ENCODE measurements around the gene PEX26. TPM values are rescaled to one million over a fixed set of nuclear protein-coding genes. Genes with fewer than 3 reads are reported as not detected.
"Not testable (repeated sequence)": the region's sequence is repeated elsewhere in the genome, so short reads cannot be mapped to it uniquely, and the experiment has no call there.

The PEX26 gene
- total RNA-seq, 1 donor from 2014 or later: 49.7 TPM

DNA sequence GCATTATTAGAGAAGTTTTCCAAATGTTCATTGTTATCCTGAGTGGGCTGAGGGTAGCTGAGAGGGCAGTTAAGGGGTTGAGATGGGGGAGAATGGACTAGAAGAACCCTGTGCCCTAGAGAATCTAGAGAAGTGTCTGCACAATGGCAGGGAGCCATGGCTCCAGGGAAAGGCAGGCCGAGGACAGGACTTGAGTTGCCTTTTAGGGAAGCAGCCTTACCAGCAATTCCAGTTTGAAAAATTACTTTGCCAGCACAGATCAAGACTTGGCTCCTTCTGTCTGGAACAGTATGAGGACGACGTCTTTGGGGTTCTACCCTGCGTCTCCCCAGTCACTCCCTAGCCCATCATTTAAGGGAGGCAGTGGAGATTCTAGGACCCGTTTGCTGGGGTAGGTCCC, 27.7 kb upstream of the PEX26 start:
- Mint-ChIP-seq H3K9me3 (ENCODE audit: unreplicated experiment) (no peaks in the 10 kb centered on the region), H3K4me3 (ENCODE audit: unreplicated experiment) (no peak overlapping the region), H3K27ac (ENCODE audit: unreplicated experiment) (no peak overlapping the region), H3K4me1 (ENCODE audit: unreplicated experiment) (no peaks in the 10 kb centered on the region), H3K27me3 (ENCODE audit: unreplicated experiment) (peaks cover 4% of the 10 kb centered on the region), H3K36me3 (ENCODE audit: low read depth, unreplicated experiment) (peaks cover 10% of the 10 kb centered on the region)
- DNase-seq (ENCODE audit: low spot score): no peak
- TF ChIP-seq, protein P1, sequence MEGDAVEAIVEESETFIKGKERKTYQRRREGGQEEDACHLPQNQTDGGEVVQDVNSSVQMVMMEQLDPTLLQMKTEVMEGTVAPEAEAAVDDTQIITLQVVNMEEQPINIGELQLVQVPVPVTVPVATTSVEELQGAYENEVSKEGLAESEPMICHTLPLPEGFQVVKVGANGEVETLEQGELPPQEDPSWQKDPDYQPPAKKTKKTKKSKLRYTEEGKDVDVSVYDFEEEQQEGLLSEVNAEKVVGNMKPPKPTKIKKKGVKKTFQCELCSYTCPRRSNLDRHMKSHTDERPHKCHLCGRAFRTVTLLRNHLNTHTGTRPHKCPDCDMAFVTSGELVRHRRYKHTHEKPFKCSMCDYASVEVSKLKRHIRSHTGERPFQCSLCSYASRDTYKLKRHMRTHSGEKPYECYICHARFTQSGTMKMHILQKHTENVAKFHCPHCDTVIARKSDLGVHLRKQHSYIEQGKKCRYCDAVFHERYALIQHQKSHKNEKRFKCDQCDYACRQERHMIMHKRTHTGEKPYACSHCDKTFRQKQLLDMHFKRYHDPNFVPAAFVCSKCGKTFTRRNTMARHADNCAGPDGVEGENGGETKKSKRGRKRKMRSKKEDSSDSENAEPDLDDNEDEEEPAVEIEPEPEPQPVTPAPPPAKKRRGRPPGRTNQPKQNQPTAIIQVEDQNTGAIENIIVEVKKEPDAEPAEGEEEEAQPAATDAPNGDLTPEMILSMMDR (IDR thresholded peaks at IDR 0.05; ENCODE audit: unreplicated experiment): no peak

DNA sequence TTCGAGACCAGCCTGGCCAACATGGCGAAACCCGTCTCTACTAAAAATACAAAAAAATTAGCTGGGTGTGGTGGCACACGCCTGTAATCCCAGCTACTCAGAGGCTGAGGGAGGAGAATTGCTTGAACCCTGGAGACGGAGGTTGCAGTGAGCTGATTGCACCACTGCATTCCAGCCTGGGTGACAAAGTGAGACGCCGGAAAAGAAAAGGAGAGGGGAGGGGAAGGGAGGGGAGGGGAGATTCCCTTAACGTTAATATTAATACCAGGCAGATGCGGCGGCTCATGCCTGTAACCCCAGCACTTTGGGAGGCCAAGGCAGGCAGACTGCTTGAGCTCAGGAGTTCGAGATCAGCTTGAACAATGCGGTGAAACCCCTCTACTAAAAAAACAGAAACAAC, 26.7 kb upstream of the PEX26 start:
- not testable (repeated sequence) for H3K27ac Mint-ChIP-seq (ENCODE audit: unreplicated experiment); H3K36me3 Mint-ChIP-seq (ENCODE audit: low read depth, unreplicated experiment); H3K27me3 Mint-ChIP-seq (ENCODE audit: unreplicated experiment); H3K4me1 Mint-ChIP-seq (ENCODE audit: unreplicated experiment); H3K4me3 Mint-ChIP-seq (ENCODE audit: unreplicated experiment); DNase-seq (ENCODE audit: low spot score); H3K9me3 Mint-ChIP-seq (ENCODE audit: unreplicated experiment)

DNA sequence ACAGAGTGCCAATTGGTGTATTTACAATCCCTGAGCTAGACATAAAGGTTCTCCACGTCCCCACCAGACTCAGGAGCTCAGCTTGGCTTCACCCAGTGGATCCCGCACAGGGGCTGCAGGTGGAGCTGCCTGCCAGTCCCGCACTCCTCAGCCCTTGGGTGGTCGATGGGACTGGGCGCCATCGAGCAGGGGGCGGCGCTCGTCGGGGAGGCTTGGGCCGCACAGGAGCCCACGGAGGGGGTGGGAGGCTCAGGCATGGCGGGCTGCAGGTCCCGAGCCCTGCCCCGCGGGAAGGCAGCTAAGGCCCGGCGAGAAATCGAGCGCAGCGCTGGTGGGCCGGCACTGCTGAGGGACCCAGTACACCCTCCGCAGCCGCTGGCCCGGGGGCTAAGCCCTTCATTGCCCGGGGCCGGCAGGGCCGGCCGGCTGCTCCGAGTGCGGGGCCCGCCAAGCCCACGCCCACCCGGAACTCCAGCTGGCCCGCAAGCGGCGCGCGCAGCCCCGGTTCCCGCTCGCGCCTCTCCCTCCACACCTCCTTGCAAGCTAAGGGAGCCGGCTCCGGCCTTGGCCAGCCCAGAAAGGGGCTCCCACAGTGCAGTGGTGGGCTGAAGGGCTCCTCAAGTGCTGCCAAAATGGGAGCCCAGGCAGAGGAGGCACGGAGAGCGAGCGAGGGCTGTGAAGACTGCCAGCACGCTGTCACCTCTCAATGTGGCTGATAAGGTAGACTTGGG, 24.4 kb upstream of the PEX26 start:
- H3K36me3 Mint-ChIP-seq (ENCODE audit: low read depth, unreplicated experiment); H3K4me3 Mint-ChIP-seq (ENCODE audit: unreplicated experiment); H3K27me3 Mint-ChIP-seq (ENCODE audit: unreplicated experiment); H3K4me1 Mint-ChIP-seq (ENCODE audit: unreplicated experiment); DNase-seq (ENCODE audit: low spot score); H3K27ac Mint-ChIP-seq (ENCODE audit: unreplicated experiment); H3K9me3 Mint-ChIP-seq (ENCODE audit: unreplicated experiment): not testable (repeated sequence)

DNA sequence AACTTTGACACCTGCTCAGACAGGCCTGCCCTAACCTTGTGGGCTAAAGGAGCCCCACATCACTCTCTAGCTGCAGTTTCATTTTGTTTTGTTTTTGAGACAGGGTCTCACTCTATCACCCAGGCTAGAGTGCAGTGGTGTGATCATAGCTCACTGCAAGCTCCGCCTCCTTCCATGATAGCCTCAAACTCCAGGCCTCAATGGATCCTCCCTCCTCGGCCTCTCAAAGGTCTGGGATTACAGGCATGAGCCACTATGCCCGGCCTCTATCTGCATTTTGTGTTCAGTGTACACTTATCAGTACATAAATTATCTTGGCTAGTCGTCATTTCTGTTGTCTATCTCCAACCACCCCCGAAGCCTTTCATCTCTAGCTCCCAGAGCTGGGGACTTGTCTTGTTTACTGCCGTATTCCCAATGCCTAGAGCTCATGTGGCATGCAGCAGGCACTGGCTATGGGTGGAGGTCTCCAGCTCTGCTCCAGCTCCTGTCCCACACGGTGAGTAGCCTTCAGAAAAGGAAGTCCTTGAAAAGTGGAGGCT, 22.1 kb upstream of the PEX26 start:
- no peaks in the 10 kb centered on the region for H3K4me1 Mint-ChIP-seq (ENCODE audit: unreplicated experiment)

DNA sequence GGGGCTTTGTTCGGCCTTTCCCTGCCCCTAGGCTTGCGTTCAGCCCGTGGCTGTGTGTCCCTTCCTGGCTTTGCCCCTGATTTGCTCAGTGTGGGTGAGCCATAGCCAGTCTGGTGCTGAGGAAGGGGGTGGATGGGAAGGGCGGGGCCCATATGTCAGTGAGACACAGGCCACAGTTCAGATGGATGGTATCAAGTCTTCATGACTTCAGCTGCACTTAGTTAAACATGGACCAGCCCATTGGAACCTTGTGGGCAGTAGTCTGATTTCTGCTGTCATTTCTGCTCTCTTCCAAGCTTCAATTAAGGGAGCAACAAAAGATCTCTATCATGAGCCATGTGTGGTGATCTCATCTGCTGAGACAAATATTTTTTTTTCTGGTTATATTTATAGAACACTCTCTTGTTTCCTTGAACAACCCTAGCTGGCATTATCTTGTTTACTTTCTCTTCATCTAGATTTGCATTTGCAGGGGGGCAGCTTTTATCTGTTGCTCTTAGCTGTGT, 21.6 kb upstream of the PEX26 start:
- no peak overlapping the region for H3K27ac Mint-ChIP-seq (ENCODE audit: unreplicated experiment)
- no peaks in the 10 kb centered on the region for H3K9me3 Mint-ChIP-seq (ENCODE audit: unreplicated experiment)
- H3K4me3 Mint-ChIP-seq (ENCODE audit: unreplicated experiment): no peak overlapping the region
- TF ChIP-seq, protein P1 (IDR thresholded peaks at IDR 0.05; ENCODE audit: unreplicated experiment): no peak
- H3K27me3 Mint-ChIP-seq (ENCODE audit: unreplicated experiment): peaks cover 2% of the 10 kb centered on the region
- H3K4me1 Mint-ChIP-seq (ENCODE audit: unreplicated experiment): no peaks in the 10 kb centered on the region
- H3K36me3 Mint-ChIP-seq (ENCODE audit: low read depth, unreplicated experiment): peaks cover 10% of the 10 kb centered on the region
- no peak for DNase-seq (ENCODE audit: low spot score)

More for the DNA sequence above, 22.1 kb upstream of the PEX26 start:
- Mint-ChIP-seq H3K4me3 (ENCODE audit: unreplicated experiment) (no peak overlapping the region), H3K27me3 (ENCODE audit: unreplicated experiment) (peaks cover 2% of the 10 kb centered on the region), H3K36me3 (ENCODE audit: low read depth, unreplicated experiment) (peaks cover 10% of the 10 kb centered on the region), H3K9me3 (ENCODE audit: unreplicated experiment) (no peaks in the 10 kb centered on the region), H3K27ac (ENCODE audit: unreplicated experiment) (no peak overlapping the region)
- DNase-seq (ENCODE audit: low spot score): no peak
- TF ChIP-seq, protein P1 (IDR thresholded peaks at IDR 0.05; ENCODE audit: unreplicated experiment): no peak
